ENCODE results near the gene UNC13D.
"Not testable (repeated sequence)": the region's sequence is repeated elsewhere in the genome, so short reads cannot be mapped to it uniquely, and the experiment has no call there.

UNC13D gene

DNA sequence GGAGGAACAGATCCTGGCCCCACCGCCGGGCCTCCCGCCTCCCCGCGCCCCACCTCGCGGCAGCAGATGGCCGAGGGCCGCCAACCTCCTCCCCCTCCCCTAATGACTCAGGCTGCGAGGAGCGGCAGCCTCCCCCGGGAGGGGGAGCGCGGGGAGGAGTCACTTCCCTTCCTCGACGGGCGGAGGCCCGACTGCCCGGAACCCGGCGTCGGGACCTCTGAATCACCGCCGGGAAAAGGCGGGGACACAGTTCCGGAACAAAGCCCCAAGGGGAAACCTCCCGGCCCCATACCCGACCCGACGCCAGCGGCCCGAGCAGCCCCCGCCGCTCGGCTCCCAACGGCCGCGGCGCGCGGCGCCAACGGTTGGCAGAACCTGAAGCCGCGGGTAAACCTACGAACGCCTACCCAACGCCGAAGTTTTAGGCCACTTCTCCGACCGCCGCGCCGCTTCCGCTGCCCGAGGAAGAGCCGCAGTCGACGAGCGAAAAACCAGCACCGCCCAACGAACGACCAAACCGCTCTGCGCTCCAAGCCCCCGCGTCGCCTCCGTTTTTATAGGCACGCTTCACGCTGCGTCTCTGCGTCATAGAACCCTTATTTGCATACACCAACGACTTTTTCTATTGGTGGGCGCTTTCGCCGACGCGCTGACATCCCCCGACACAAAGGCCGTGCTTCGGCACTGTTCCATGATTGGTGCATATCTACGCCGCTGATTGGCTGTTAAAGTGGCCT is 64.8 kb downstream of the UNC13D start:
- H3K4me1 Mint-ChIP-seq: peaks cover 26% of the 10 kb centered on the region
- peak; percentile 64 for ATAC-seq (ENCODE audit: low read depth)
- peak overlapping the region; percentile 96 for H3K4me3 Mint-ChIP-seq
- H3K27ac Mint-ChIP-seq: peak overlapping the region; percentile 100
- peak; percentile 89 to 92 for DNase-seq (ENCODE audit: low spot score in 2 of 2)
- peaks cover 15% of the 10 kb centered on the region for H3K36me3 Mint-ChIP-seq
- no peaks in the 10 kb centered on the region for H3K9me3 Mint-ChIP-seq
- no peaks in the 10 kb centered on the region for H3K27me3 Mint-ChIP-seq

DNA sequence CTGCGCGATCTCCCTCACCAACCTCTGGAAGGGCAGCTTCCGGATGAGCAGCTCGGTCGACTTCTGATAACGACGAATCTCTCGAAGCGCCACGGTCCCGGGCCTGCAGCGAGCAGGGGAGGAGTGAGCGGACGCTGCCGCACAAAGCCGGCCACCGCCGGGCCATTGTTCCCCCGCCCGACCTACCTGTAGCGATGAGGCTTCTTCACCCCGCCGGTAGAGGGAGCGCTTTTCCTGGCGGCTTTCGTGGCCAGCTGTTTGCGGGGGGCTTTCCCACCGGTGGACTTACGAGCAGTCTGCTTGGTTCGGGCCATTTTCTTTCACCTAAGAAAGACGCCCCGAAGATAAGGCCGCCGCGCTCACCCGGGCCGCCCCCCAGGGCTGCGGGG is 65.3 kb downstream of the UNC13D start:
- Mint-ChIP-seq H3K27ac (peak overlapping the region; percentile 100), H3K27me3 (no peaks in the 10 kb centered on the region), H3K36me3 (peaks cover 15% of the 10 kb centered on the region), H3K9me3 (no peaks in the 10 kb centered on the region), H3K4me3 (peak overlapping the region; percentile 96), H3K4me1 (peaks cover 27% of the 10 kb centered on the region)
- DNase-seq (ENCODE audit: low spot score in 2 of 2) (peak in 1 of 2 donors; percentile 64), ATAC-seq (ENCODE audit: low read depth) (peak; percentile 15)

DNA sequence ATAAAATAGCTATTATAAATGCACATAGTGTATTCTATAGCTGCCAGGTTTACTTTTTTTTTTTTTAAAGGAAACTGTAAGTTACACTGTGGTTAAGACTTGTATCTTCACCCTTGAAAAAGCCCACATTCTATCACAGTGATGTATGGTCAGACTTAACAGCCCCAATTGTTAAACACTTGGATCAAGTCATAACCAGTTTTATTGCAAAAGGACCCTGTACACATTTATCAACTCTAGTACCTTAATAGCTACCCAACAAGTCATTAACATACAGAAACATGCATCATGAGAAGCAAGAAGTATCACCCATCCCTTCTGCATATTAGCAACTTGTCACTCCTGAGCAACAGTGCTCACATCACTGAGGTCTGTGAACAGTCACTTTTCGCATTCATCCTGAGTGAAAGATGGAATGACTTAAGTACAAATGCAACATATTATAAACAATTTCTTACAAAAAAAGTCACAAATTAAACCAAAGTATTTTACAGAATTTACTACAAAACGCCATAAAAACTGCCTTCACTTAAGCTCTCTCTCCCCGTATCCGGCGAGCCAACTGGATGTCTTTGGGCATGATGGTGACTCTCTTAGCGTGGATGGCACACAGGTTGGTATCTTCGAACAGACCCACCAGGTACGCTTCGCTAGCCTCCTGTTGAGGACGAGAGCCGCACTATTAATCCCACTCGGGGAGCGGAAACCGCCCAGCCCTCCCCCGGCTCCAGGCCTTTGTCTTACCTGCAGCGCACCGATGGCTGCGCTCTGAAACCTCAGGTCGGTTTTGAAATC is 65.9 kb downstream of the UNC13D start:
- Mint-ChIP-seq H3K4me1 (peaks cover 27% of the 10 kb centered on the region), H3K4me3 (peak overlapping the region; percentile 96), H3K27ac (peak overlapping the region; percentile 100), H3K36me3 (peaks cover 15% of the 10 kb centered on the region)
- H3K27me3 Mint-ChIP-seq; H3K9me3 Mint-ChIP-seq; DNase-seq (ENCODE audit: low spot score in 2 of 2); ATAC-seq (ENCODE audit: low read depth): not testable (repeated sequence)

DNA sequence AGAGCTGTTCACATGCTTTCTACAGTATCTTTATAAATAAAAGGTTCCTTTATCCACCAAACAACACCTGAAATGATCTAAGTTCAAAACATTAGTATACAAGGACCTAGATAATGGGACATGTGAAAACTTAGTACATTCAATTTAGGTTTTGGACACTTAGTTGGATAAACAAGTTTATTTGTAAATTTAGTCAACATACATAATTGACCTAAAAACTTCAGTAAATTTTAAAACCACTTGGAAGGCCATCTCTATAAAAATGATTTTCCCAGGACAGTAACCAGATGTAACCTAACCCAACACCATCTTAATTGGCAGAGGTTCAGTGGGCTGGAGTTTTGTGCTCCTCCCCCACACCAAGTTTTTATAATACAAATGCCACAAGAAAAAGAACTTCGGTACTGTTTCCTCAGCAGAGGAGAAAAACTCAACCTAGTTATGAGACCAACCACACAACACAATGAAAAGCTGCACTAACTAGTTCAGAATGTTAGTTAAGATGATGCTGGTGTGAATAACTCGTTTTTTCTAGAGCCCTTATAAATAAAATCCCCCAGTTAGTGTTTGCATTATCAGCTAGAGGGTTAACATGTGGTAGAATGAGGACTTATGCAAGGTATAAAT is 66.8 kb downstream of the UNC13D start:
- Mint-ChIP-seq H3K4me1 (peaks cover 25% of the 10 kb centered on the region), H3K27ac (peak overlapping the region; percentile 100), H3K4me3 (peak overlapping the region; percentile 76), H3K9me3 (no peaks in the 10 kb centered on the region), H3K36me3 (peaks cover 15% of the 10 kb centered on the region), H3K27me3 (no peaks in the 10 kb centered on the region)
- DNase-seq (ENCODE audit: low spot score in 2 of 2) (no peak), ATAC-seq (ENCODE audit: low read depth) (no peak)

Measured in memory B cell (primary cell).